Esophagus muscularis mucosa (tissue), 3 donors: ENCODE measurements around the gene PIP5K1B.

Source experiments
- EP300 ChIP-seq: sonication (generic); formaldehyde crosslinking; IDR thresholded peaks from one replicate; pipeline ENCODE4 v1.6.1; 2017; ENCODE audit warnings: antibody characterized with exemption
- TF ChIP-seq, protein P1 (sequence below), 3 experiments: fragments of 200-600 bp in 2 of 3; fragments of 450-650 bp in 1 of 3; sonication (generic) in 2 of 3; IDR thresholded peaks; one replicate each; pipeline ENCODE4 v1.5.1; 2017 to 2019; ENCODE audit warnings: antibody characterized with exemption in 3 of 3, mild to moderate bottlenecking in 2 of 3, moderate library complexity in 1 of 3

DNA sequence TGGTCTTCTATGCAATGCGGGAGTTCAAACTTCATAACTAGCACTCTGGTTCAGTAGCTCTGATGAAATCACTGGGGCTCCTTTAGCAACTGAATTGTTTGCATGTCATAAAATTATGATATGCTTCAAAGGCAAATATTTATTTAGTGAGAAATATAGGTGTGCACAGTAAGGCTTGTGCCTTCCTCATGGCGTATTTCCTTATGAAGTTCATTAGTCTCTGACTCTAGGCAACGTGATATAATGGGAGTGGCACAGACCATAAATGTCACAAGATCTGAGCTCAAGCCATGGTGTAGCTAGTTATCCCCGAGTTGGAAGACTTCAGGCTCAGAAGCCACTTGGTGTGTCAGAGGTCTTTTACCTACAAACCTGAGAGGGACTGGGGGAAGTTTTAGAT is 35.5 kb downstream of the PIP5K1B start:
- TF ChIP-seq, protein P1, sequence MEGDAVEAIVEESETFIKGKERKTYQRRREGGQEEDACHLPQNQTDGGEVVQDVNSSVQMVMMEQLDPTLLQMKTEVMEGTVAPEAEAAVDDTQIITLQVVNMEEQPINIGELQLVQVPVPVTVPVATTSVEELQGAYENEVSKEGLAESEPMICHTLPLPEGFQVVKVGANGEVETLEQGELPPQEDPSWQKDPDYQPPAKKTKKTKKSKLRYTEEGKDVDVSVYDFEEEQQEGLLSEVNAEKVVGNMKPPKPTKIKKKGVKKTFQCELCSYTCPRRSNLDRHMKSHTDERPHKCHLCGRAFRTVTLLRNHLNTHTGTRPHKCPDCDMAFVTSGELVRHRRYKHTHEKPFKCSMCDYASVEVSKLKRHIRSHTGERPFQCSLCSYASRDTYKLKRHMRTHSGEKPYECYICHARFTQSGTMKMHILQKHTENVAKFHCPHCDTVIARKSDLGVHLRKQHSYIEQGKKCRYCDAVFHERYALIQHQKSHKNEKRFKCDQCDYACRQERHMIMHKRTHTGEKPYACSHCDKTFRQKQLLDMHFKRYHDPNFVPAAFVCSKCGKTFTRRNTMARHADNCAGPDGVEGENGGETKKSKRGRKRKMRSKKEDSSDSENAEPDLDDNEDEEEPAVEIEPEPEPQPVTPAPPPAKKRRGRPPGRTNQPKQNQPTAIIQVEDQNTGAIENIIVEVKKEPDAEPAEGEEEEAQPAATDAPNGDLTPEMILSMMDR (IDR thresholded peaks at IDR 0.05) = no peak
- TF ChIP-seq EP300 = no peak
